Neural progenitor cell (in vitro differentiated cells): ENCODE data around the gene SPSB2. TPM values are rescaled to one million over a fixed set of nuclear protein-coding genes. Genes with fewer than 3 reads are reported as not detected.

Experiments used
- DNase-seq: peaks from one replicate; pipeline ENCODE4 v3.0.0-alpha.2; 2016; ENCODE audit warnings: low spot score
- H2AFZ ChIP-seq: fragments of 200-600 bp; sonication (generic); replicated peaks from 2 replicates; pipeline ENCODE4 v1.6.1; 2016; ENCODE audit warnings: antibody characterized with exemption
- H3F3A ChIP-seq: fragments of 200-600 bp; sonication (generic); 2 replicates; pipeline ENCODE4 v1.6.1; 2016; ENCODE audit warnings: antibody characterized with exemption, low read depth
- H3K27ac ChIP-seq: fragments of 200-600 bp; sonication (generic); 2 replicates; pipeline ENCODE4 v1.5.1; 2016; ENCODE audit warnings: mild to moderate bottlenecking
- H3K27me3 ChIP-seq: fragments of 200-600 bp; sonication (generic); 2 replicates; pipeline ENCODE4 v1.6.1; 2016; ENCODE audit warnings: mild to moderate bottlenecking, moderate library complexity
- H3K36me3 ChIP-seq: fragments of 200-600 bp; sonication (generic); 2 replicates; pipeline ENCODE4 v1.5.1; 2016
- H3K4me1 ChIP-seq: fragments of 200-600 bp; sonication (generic); 2 replicates; pipeline ENCODE4 v1.6.1; 2016; ENCODE audit warnings: mixed run types
- H3K4me2 ChIP-seq: fragments of 200-600 bp; sonication (generic); 2 replicates; pipeline ENCODE4 v1.6.1; 2016
- H3K4me3 ChIP-seq: fragments of 200-600 bp; sonication (generic); 2 replicates; pipeline ENCODE4 v1.5.1; 2016
- H3K79me2 ChIP-seq: fragments of 200-600 bp; sonication (generic); 2 replicates; pipeline ENCODE4 v1.6.1; 2016; ENCODE audit warnings: low read depth
- H3K9ac ChIP-seq: fragments of 200-600 bp; sonication (generic); 2 replicates; pipeline ENCODE4 v1.6.1; 2016
- H3K9me3 ChIP-seq: fragments of 200-600 bp; sonication (generic); 2 replicates; pipeline ENCODE4 v1.5.1; 2016; ENCODE audit warnings: low read depth
- H4K20me1 ChIP-seq: fragments of 200-600 bp; sonication (generic); 2 replicates; pipeline ENCODE4 v1.6.1; 2016; ENCODE audit warnings: low read depth
- H3K27ac Mint-ChIP-seq: 3 replicates; pipeline ENCODE4 v1.8.0; 2021; ENCODE audit warnings: mixed read lengths
- H3K27me3 Mint-ChIP-seq: 2 replicates; pipeline ENCODE4 v1.8.0; 2022; ENCODE audit warnings: low read depth, mild to moderate bottlenecking, inconsistent platforms, moderate library complexity, mixed read lengths; ENCODE audit not compliant: insufficient read depth
- H3K36me3 Mint-ChIP-seq: 3 replicates; pipeline ENCODE4 v1.8.0; 2021; ENCODE audit warnings: mixed read lengths
- H3K4me1 Mint-ChIP-seq: 3 replicates; pipeline ENCODE4 v1.8.0; 2021; ENCODE audit warnings: mixed read lengths
- H3K4me3 Mint-ChIP-seq: 3 replicates; pipeline ENCODE4 v1.8.0; 2021; ENCODE audit warnings: mild to moderate bottlenecking, moderate library complexity, mixed read lengths
- H3K9me3 Mint-ChIP-seq: 3 replicates; pipeline ENCODE4 v1.8.0; 2020; ENCODE audit warnings: mixed read lengths
- EZH2 ChIP-seq: fragments of 200-600 bp; sonication (generic); IDR thresholded peaks from 2 replicates; pipeline ENCODE4 v1.6.1; 2017; ENCODE audit warnings: antibody characterized with exemption, mild to moderate bottlenecking, moderate library complexity
- EZH2phosphoT487 ChIP-seq: fragments of 200-600 bp; sonication (generic); IDR thresholded peaks from 2 replicates; pipeline ENCODE4 v1.6.1; 2017; ENCODE audit warnings: antibody characterized with exemption
- total RNA-seq: library from RNA; depleted of rRNA; stranded (reverse); fragments of >200 nt; gene quantifications from 2 replicates; pipeline ENCODE4 v1.2.3, GENCODE V29; 2015; ENCODE audit warnings: low replicate concordance
- TF ChIP-seq, protein P1 (sequence below): fragments of 200-600 bp; sonication (generic); IDR thresholded peaks from 2 replicates; pipeline ENCODE4 v1.5.1; 2017; ENCODE audit warnings: antibody characterized with exemption, mild to moderate bottlenecking

SPSB2 gene
- total RNA-seq, 1 donor from 2014 or later, result 0.65 TPM

DNA sequence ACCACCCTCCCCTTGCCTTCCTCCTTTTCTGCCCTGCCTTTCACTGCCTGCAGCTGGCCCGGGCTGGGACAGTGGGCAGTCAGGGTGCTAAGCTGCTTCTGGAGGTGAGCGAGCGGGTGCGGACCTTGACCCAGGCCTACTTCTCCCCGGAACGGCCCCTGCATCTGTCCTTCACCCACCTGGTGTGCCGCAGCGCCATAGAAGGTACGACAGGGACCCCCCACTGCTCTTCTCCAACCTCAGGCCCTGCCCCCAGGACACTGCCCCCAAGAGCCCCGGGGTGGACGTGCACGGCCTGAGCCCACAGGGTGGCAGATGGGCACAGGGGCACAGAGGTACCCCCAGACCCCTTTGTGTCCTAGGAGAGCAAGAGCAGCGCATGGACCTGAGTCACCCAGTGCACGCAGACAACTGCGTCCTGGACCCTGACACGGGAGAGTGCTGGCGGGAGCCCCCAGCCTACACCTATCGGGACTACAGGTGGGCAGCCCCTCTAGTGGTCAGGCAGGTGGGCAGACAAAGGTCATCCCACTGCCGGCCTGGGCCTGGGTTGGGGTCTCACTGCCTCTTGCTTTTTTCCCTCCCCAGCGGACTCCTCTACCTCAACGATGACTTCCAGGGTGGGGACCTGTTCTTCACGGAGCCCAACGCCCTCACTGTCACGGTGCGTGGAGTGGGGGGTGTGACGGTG lies 35.6 kb downstream of the SPSB2 start:
- no peaks in the 10 kb centered on the region for H3K9me3 Mint-ChIP-seq
- Histone ChIP-seq H3K79me2 (no peaks in the 10 kb centered on the region), H2AFZ (no peak overlapping the region), H3K9me3 (no peaks in the 10 kb centered on the region), H3K27ac (no peak overlapping the region), H3K27me3 (no peaks in the 10 kb centered on the region), H3K4me1 (peaks cover 27% of the 10 kb centered on the region), H4K20me1 (peaks cover 72% of the 10 kb centered on the region), H3F3A (peaks cover 61% of the 10 kb centered on the region), H3K4me2 (no peak overlapping the region), H3K36me3 (no peaks in the 10 kb centered on the region), H3K4me3 (no peak overlapping the region), H3K9ac (no peak overlapping the region)
- peaks cover 29% of the 10 kb centered on the region for H3K4me1 Mint-ChIP-seq
- no peaks in the 10 kb centered on the region for H3K27me3 Mint-ChIP-seq
- peaks cover 18% of the 10 kb centered on the region for H3K36me3 Mint-ChIP-seq
- DNase-seq, result no peak
- TF ChIP-seq EZH2 (no peak), EZH2phosphoT487 (no peak)
- TF ChIP-seq, protein P1, sequence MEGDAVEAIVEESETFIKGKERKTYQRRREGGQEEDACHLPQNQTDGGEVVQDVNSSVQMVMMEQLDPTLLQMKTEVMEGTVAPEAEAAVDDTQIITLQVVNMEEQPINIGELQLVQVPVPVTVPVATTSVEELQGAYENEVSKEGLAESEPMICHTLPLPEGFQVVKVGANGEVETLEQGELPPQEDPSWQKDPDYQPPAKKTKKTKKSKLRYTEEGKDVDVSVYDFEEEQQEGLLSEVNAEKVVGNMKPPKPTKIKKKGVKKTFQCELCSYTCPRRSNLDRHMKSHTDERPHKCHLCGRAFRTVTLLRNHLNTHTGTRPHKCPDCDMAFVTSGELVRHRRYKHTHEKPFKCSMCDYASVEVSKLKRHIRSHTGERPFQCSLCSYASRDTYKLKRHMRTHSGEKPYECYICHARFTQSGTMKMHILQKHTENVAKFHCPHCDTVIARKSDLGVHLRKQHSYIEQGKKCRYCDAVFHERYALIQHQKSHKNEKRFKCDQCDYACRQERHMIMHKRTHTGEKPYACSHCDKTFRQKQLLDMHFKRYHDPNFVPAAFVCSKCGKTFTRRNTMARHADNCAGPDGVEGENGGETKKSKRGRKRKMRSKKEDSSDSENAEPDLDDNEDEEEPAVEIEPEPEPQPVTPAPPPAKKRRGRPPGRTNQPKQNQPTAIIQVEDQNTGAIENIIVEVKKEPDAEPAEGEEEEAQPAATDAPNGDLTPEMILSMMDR, result no peak
- H3K27ac Mint-ChIP-seq, result no peak overlapping the region
- H3K4me3 Mint-ChIP-seq, result no peak overlapping the region

- H3K79me2 ChIP-seq, result no peaks in the 10 kb centered on the region
- peaks cover 27% of the 10 kb centered on the region for H3K4me1 ChIP-seq
- peaks cover 2% of the 10 kb centered on the region for H3K27me3 Mint-ChIP-seq
- H3K4me1 Mint-ChIP-seq, result peaks cover 27% of the 10 kb centered on the region
- H3K4me3 ChIP-seq, result no peak overlapping the region
- H3K4me2 ChIP-seq, result no peak overlapping the region
- H2AFZ ChIP-seq, result no peak overlapping the region
- peaks cover 22% of the 10 kb centered on the region for H3K36me3 Mint-ChIP-seq
- H3K27ac Mint-ChIP-seq, result no peak overlapping the region
- H3K27ac ChIP-seq, result no peak overlapping the region
- peaks cover 61% of the 10 kb centered on the region for H3F3A ChIP-seq
- H3K27me3 ChIP-seq, result no peaks in the 10 kb centered on the region
- peaks cover 72% of the 10 kb centered on the region for H4K20me1 ChIP-seq
- H3K9me3 ChIP-seq, result no peaks in the 10 kb centered on the region
- DNase-seq, result no peak
- H3K4me3 Mint-ChIP-seq, result no peak overlapping the region
- no peak overlapping the region for H3K9ac ChIP-seq
- no peaks in the 10 kb centered on the region for H3K9me3 Mint-ChIP-seq
- TF ChIP-seq, protein P1, result no peak
- TF ChIP-seq EZH2, result no peak
- no peak for TF ChIP-seq EZH2phosphoT487
- peaks cover 4% of the 10 kb centered on the region for H3K36me3 ChIP-seq
Measured at GRCh38 chr12:6836851-6837250, 36.3 kb downstream of the SPSB2 start.

DNA sequence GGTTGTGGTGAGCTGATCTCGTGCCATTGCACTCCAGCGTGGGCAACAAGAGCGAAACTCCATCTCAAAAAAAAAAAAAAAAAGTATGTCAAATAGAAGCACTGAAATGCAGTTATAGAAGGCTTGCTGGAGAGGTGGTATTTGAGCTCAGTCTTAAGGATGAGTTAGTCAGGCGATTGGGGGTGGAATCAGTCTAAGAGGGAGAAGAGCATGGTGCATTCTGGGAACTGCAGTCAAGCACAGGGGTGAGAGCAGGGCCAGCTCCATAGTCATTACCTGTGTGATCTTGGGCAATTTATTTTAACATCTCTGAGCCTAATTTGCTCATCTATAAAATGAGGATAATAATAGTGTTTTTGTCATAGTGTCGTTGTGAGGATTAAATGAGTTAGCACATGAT lies 38.2 kb downstream of the SPSB2 start:
- no peak overlapping the region for H3K9ac ChIP-seq
- no peak overlapping the region for H2AFZ ChIP-seq
- H3K4me3 ChIP-seq, result no peak overlapping the region
- no peaks in the 10 kb centered on the region for H3K9me3 Mint-ChIP-seq
- no peak overlapping the region for H3K27ac Mint-ChIP-seq
- no peak overlapping the region for H3K4me2 ChIP-seq
- peaks cover 13% of the 10 kb centered on the region for H3K4me1 ChIP-seq
- H3K79me2 ChIP-seq, result peaks cover 16% of the 10 kb centered on the region
- H3K4me3 Mint-ChIP-seq, result peak overlapping the region; percentile 36
- H4K20me1 ChIP-seq, result peaks cover 67% of the 10 kb centered on the region
- H3K27ac ChIP-seq, result no peak overlapping the region
- H3K9me3 ChIP-seq, result no peaks in the 10 kb centered on the region
- no peak for DNase-seq
- TF ChIP-seq EZH2, result no peak
- TF ChIP-seq, protein P1, result no peak
- no peak for TF ChIP-seq EZH2phosphoT487
- peaks cover 46% of the 10 kb centered on the region for H3F3A ChIP-seq
- H3K27me3 ChIP-seq, result no peaks in the 10 kb centered on the region
- peaks cover 26% of the 10 kb centered on the region for H3K4me1 Mint-ChIP-seq
- peaks cover 34% of the 10 kb centered on the region for H3K36me3 Mint-ChIP-seq
- H3K36me3 ChIP-seq, result peaks cover 6% of the 10 kb centered on the region
- H3K27me3 Mint-ChIP-seq, result peaks cover 2% of the 10 kb centered on the region
